HG02840 (cell line): Measurements from ENCODE around the gene MYMX.
"Not testable (repeated sequence)": the region's sequence is repeated elsewhere in the genome, so short reads cannot be mapped to it uniquely, and the experiment has no call there.

Source experiments
- ATAC-seq: cut with Tn5 transposase; IDR thresholded peaks from one replicate; pipeline ENCODE4 v1.9.1; 2021; ENCODE audit warnings: mild to moderate bottlenecking, moderate library complexity, moderate number of reproducible peaks; ENCODE audit not compliant: unreplicated experiment, low FRiP score

MYMX gene

GRCh38 chr6:44185953-44186634, 30.6 kb upstream of the MYMX start:
- ATAC-seq, result no peak

- no peak for ATAC-seq
These were observed 30.1 kb upstream of the MYMX start for GRCh38 chr6:44186635-44187025.

- no peak for ATAC-seq
These were observed 27.9 kb upstream of the MYMX start for GRCh38 chr6:44188819-44189218.

GRCh38 chr6:44189257-44189656, 27.5 kb upstream of the MYMX start:
- ATAC-seq, result no peak

- no peak for ATAC-seq
These were observed 26.0 kb upstream of the MYMX start for GRCh38 chr6:44190715-44191114.

GRCh38 chr6:44192428-44193041, 24.2 kb upstream of the MYMX start:
- no peak for ATAC-seq

GRCh38 chr6:44193307-44193910, 23.3 kb upstream of the MYMX start:
- no peak for ATAC-seq

GRCh38 chr6:44194326-44194725, 22.4 kb upstream of the MYMX start:
- no peak for ATAC-seq

GRCh38 chr6:44196351-44196750, 20.4 kb upstream of the MYMX start:
- ATAC-seq, result not testable (repeated sequence)

GRCh38 chr6:44198684-44199083, 18.0 kb upstream of the MYMX start:
- ATAC-seq, result no peak

GRCh38 chr6:44199883-44200282, 16.8 kb upstream of the MYMX start:
- no peak for ATAC-seq

- ATAC-seq, result no peak
These were observed 15.5 kb upstream of the MYMX start for GRCh38 chr6:44201200-44201599.

- no peak for ATAC-seq
These were observed 15.0 kb upstream of the MYMX start for GRCh38 chr6:44201638-44202303.

- ATAC-seq, result no peak
These were observed 14.3 kb upstream of the MYMX start for GRCh38 chr6:44202332-44202971.

- ATAC-seq, result no peak
These were observed 13.6 kb upstream of the MYMX start for GRCh38 chr6:44202972-44203750.

GRCh38 chr6:44203955-44204354, 12.8 kb upstream of the MYMX start:
- ATAC-seq, result no peak

- ATAC-seq, result no peak
These were observed 8.8 kb upstream of the MYMX start for GRCh38 chr6:44207966-44208365.

- ATAC-seq, result no peak
These were observed 5.4 kb upstream of the MYMX start for GRCh38 chr6:44211284-44211683.

- no peak for ATAC-seq
These were observed 2.4 kb upstream of the MYMX start for GRCh38 chr6:44214307-44214706.
